Measurements from ENCODE around the gene SIK1.
"Not testable (repeated sequence)": the region's sequence is repeated elsewhere in the genome, so short reads cannot be mapped to it uniquely, and the experiment has no call there.

The SIK1 gene

DNA sequence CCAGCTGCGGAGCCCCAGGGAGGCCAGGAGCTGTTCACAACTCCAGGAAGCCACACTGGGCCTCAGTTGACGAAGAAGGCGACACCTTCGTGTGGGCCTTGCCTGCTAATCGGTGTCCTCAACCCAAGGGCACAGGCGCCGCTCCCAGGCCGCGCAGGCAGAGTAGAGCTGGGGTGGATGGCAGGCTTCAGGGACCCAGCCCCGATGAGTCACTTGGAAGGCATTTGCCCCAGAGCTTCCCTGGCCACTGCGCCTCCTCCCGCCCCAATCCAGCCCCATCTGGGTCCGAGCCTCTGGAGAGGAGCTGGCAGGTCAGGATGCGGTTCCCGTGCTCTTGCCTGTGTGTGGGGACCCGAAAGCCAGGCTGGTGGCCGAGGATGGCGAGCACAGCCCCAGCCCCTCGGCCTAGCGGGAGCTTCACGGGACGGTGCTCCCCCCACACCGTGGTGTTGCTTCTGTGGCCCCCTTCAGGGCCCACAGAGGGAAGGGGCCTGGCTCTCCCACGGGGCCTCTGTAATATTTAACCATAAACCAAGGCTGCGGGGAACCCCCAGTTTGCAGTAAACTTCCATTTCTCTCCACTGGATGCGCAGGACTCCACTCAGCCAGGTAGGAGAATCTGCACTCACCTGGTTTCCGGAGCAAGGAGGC lies 30.0 kb downstream of the SIK1 start:
- not testable (repeated sequence) for DNase-seq (ENCODE audit: low read depth in 2 of 2)

DNA sequence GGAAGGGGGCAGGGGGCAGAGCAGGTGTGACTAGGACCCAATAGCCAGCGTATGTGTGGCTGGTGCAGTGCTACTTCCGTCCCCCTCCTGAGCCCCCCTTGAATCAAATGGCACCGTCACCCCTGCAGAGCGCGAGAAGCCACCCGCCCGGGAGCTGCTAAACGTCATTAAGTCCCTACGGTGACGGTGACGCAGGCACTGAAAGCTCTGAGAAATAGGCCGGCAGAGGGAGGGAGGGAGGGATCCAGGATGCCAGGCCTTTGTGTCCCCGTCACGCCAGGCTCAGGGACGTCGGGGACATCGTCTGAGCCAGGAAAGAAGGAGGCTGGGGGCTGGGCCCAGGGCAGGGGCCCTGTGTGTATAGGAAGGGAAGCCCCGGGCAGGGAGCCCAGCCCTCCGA lies 43.6 kb downstream of the SIK1 start:
- not testable (repeated sequence) for DNase-seq (ENCODE audit: low read depth in 2 of 2)

DNA sequence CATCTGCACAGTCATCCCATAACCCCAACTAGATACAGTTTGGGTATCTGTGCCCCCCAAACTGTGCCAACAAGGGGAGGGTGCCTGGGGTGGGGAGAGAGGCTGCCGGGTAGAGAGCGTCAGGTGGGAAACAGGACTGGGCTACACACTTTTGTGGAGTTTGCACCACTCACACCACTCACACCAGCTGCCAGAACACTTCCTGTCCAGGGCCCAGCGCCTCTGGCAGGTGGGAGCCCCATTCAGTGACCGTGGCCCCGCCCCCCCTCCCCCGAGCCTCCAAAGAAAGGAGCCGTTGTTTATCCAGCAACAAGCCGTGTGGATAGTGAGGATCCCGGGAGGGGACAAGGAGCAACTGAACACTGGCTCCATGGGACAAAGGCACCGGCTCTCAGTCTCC lies 44.0 kb downstream of the SIK1 start:
- not testable (repeated sequence) for DNase-seq (ENCODE audit: low read depth in 2 of 2)

DNA sequence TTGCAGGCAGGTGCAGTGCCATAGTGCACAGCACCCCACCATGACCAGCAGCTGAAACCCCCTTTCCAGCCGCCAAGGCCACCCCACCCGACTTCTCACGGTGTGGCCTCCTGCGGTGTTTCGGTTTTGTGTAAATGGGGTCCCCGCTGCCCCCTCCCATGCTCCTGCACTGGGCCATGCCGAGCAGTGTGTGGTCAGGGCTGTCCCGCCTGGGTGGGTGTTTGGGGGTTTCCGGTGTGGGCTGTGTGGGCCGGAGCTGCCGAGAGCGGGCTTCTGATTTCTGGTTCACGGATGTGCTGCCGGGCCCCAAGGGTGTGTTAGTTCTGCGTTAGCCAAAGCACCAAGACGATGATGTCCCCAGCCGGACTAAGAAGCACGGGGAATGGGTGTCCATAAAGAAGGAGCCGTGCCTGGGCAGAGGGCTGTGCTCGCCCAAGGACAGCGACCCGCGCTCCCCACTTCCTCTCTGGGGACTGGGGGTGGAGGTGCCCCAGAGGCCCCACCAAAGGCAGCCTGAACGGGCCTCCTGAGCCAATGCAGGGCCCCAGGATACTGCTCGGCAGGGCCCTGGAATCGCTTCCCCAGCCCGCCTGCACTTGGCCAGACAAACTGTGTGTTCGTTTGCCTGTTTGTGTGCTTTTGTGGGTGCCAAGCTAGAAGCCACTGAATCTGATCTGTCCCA lies 45.9 kb downstream of the SIK1 start:
- DNase-seq (ENCODE audit: low read depth in 2 of 2), result not testable (repeated sequence)

DNA sequence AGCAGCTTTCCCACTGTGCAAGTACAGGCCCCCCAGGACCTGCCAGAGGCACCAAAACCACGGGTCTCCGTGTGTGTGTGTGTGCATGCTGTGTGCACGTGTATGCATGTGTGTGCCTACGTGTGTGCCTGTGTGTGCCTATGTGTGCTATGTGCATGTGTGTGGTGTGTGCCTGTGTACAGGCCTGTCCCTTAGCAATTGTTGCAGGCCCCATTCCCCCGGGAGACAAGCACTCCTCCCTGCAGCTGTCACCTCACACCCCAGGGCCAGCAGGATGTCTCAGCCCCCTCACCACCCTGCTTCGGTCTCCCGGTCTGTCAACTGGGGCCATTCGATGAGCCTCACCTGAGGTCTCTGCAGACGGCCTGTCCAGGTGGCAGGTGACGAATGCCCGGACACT lies 46.6 kb downstream of the SIK1 start:
- not testable (repeated sequence) for DNase-seq (ENCODE audit: low read depth in 2 of 2)

DNA sequence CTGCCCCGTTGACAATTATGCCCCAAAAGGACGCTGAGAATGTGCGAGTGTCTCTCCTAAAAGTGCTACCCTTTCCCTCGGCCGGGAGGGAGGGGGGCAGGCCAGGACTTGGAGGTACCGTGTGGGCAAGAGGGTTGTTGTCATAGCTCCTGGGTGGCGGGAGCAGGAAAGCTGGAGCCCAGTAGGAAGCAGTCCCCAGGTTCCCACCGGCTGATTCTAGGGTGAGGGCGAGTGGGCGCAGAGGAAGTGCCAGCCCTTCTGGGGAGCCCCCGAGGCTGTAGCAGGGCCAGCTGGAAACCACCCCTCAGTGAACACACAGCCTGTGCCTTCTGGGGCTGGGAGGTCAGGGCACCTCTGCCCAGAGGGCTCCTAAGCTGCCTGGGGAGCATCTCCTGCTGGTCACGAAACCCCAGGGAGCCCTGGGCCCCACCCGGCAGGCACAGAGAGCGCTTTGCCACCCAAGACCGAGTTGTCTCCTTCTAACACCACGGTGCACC lies 47.3 kb downstream of the SIK1 start:
- DNase-seq (ENCODE audit: low read depth in 2 of 2), result not testable (repeated sequence)

DNA sequence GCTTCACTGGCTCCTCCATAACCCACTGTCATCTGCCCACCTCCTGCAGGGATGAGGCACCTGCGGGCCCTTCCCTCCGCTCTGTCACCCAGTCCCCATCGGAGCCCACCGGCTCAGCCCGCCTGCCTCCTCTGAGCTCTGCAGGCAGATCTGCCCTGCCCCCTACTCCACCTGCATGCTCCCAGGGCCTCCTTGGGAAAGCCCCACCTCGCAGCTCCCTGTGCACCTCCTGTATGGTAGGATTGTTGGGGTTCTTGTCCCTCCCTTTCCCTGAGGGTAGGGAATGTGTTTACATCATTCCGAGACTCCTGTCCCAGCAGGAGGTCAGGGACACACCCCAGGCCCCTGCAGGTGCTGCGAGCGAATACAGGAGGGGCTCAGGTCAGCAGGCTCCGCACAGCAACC lies 50.5 kb downstream of the SIK1 start:
- DNase-seq (ENCODE audit: low read depth in 2 of 2), result no peak

DNA sequence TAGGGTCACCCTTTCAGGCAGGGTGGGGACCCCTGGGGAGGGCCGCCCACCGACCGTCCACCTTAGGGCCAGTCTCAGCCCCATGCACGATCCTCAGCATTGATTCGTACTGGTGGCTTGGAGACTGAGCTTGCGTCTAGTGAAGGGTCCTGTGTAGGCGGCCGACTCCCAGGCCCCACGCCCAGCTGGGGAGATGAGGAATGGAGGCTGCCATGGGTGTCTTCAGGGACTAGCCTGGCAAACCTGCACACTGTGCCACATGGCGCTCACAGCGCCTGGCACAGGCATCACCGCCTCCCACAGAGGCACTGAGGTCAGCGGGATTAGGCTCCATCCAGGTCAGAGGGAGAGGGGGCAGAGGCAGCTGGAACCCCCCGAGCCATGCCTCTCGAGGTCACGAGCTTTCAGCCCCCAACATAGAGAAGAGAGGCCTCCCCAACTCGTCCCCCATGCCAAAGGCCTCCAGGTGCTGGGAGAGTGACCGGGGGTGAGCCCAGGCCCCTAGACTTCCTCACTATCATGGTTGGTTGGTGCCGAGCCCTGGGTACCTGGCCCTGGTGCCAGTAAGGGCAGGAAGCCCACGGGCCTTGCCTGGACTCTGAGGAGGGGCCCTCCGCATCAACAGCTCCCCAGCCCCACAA lies 51.0 kb downstream of the SIK1 start:
- DNase-seq (ENCODE audit: low read depth in 2 of 2), result no peak

DNA sequence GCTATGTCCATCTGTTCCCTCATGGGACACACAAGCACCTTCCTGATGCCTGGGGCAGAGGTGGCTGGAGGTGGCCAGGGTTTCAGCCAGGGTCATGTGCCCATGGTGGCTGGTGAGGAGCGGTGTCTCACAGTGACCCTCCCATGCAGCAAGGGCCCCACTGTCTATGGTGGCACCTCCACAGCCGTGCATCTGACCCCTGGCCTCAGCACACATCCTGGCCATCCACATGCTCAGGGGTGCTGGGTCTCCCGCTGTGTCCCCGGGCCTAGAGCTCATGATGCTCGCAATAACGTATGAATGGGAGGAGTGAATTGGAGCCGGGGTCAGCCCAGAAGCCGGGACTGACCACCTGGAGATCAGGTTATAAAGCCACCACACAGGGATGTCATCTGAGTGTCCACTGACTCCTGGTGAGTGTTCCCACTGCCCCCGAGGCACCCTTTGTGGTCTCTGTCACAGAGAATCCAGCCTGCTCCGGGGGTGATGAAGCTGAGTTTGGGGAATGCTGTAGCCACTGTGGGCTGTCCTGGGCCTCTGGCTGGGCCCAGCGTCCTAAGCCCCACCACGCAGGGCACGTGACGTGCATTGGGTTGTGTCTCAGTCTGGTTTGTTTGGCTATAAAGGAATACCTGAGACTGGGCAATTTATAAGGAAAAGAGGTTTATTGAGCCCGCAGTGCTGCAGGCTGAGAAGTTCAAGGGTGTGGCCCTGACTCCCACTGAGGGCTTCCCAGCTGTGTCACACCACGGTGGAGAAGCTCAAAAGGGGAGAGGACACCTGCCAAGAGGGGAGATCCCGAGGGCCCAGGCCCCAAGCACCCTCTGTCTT lies 51.7 kb downstream of the SIK1 start:
- no peak for DNase-seq (ENCODE audit: low read depth in 2 of 2)

DNA sequence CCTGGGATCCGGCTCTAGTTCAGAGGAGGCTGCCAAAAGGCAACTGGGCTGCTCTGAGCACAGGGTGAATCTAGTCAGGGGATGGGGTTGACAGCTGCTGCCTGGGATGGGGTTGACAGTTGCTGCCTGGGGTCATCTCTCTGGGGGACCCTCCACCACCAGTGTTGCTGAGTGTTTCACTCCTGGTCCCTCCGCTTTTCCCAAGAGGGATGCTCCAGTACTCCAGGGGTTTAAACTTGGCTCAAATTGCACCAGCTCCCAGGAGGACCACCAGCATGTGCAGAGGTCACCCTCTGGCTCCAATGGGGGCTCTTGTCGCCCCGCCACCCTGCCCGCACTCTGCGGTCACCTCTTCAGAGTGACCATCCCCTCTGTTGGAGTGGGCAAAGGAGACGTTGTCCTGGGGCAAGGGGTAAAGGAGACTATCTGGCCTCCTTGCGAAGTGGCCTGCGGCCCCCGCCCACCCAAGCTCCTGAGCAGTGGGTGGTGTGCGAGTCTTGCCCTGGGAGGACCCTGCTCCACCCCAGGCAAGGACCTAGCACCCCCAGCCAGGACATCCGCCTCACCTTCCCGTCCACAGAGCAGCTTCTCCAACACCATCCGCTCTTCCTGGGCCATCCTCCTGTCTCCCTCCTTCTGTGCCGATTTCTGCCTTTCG lies 52.6 kb downstream of the SIK1 start:
- DNase-seq (ENCODE audit: low read depth in 2 of 2), result no peak

DNA sequence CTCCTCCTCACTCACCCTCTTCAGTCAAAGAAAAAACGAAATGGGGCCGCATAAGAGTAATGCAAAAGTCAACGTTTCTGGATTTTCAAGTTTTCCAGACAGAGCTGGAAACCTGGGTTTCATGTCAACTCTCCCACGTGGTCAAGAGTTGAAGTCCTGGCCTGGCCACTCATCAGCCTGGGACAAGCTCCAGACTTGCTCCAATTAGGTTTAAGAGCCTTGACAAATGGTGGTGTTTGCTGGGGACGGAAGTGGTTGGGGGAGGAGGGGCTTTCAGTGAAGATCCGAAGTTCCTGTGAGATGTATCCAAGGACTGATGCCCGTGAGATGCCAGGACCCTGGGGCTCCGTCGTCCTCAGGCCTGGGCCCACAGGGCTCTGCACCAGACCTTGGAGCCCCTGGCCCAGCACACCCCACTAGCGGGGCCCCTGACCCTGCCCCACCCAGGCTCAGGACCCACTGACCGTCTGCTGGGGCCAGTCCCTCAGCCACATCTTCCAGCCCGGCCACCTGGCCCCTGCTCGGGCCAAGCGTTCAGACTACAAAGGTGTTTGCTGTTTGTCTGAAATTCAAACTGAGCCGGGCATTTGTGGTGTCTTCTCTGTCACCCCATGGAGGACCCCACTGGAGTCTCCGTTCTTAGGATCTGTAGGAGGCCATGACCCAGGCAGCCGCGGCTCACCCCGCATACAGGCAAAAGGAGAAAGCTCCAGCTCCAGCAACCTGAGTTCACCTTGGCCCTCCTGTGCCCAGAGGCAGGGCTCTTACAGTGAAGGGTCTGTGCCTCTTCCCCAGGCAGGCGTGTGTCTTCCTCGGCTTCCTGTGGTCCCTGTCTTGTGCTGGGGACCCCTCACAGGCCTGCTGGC lies 53.3 kb downstream of the SIK1 start:
- no peak for DNase-seq (ENCODE audit: low read depth in 2 of 2)

DNA sequence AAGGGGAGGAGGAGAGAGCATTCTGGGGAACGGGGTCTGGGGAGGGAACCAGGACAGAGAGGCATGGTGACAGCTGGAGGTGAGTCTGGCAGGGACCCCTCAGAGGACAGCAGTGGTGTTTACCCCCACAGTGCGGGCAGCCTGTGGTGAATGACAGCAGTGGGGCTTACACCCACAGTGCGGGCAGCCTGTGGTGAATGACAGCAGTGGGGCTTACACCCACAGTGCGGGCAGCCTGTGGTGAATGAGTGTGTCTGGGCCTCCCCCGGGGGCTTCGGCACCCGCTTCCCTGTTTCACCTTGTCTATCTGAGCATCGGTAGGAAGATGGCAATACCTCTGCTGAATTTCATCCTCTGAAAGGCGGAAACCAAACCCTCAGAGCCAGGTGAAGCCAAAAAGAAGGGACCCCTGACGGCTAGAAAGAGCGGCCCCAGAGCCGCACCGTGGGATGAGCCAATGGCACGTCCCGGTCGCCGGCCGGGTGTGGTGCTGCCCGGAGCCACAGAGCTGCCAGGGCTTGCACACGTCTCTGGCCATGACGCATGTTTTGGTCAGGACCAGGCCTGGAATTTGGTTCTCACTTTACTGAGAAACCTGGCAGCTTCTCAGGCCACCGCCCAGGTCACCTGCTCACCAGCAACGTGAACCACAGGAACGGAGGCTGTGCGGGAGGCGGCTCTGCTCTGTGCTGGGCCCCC lies 54.1 kb downstream of the SIK1 start:
- DNase-seq (ENCODE audit: low read depth in 2 of 2), result no peak

DNA sequence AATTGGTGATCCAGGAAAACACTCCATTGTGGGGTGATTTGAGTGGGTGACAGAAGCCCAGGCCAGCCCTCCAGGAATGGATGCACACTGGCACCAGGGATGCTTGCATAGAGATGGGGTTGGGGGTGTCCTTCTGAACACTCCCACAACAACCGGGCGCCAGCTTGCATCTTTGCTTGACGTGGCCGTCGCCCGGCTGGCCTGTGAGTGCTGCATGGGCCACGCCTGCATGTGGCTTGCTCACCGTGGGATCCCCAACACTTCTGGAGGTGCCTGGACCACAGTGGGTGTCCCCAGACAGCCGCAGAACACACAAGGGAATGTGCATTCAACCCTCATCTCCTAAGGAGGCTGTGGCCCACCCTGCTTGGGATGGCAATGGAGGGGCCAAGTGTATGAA lies 55.1 kb downstream of the SIK1 start:
- no peak for DNase-seq (ENCODE audit: low read depth in 2 of 2)

DNA sequence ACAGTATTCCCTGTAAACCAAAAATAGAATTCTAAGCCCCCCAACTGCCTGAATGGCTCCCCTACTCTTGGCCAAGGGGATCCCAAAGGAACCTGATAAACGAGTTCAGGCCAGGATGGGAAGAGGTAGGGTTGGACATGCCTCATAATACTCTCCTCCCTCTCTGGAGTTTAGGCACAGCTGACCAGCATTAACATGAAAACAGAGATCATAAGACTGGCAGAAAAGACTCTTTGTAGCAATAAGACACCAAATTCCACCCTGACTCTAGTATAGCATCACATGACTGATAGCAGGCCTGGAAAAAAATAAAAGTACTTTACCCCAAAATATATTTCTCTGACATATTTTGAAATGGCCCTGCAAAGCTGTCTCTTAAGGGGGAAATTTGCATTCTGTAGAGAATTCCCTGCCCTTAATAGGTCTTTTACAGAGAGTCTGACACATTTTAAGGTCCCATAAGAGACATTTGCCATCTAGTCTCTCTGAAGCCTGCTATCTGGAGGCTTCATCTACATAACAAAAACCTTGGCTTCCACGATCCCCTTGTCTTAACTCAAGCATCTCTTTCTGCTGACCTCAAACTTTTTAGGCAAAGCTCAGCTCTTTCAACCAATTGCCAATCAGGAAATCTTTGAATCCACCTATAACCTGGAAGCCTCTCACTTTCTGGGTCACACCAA lies 55.9 kb downstream of the SIK1 start:
- no peak for DNase-seq (ENCODE audit: low read depth in 2 of 2)

DNA sequence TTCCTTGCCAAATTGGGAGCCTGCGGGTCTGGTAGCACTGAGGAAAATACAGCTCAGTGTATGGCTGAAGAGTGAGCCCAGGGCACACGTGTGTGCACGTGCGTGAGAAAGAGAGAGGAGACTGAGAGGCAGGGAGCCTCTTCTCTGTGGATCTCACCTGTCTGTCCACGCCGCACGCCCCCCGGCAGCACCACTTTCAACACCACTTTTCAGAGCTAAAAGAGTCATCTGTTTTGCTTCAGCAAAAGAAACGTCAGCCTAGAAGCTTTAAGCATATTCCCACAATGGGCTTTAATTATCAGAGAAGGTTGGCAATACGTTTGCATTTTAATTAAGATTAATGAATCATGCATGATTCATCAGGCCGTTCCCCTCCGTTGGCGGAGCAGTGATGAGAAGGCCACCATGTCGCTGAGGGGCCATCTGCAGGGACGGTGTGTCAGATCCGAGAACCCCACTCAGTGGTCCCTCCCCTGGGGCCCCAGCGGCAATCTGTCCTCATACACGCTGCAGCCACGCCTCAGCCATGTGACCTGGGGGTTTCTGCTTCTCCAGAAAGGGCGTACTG lies 56.8 kb downstream of the SIK1 start:
- DNase-seq (ENCODE audit: low read depth in 2 of 2), result no peak

DNA sequence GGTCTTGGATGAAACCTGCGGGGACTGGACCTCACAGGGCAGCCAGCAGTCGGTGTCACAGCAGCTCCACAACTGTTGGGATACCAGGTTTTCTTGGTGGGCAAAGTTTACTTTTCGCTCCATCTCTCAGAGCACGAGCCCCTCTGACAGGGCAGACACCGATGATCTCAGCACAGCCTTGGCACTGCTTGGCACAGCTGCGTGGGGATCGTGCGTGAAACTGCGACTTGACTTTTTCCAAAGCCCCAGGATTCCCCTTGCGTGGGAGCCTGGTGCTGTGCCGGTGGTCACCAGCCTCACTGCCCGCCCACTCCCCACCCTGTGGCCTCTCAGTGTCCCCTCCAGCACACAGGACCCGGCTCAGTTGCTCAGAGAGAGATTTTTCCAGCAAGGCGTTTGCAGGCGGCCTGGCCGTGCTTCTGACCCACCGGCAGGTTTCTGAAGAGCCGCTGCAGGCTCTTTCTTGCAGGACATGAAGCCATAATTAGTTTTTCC lies 57.3 kb downstream of the SIK1 start:
- DNase-seq (ENCODE audit: low read depth in 2 of 2), result no peak

DNA sequence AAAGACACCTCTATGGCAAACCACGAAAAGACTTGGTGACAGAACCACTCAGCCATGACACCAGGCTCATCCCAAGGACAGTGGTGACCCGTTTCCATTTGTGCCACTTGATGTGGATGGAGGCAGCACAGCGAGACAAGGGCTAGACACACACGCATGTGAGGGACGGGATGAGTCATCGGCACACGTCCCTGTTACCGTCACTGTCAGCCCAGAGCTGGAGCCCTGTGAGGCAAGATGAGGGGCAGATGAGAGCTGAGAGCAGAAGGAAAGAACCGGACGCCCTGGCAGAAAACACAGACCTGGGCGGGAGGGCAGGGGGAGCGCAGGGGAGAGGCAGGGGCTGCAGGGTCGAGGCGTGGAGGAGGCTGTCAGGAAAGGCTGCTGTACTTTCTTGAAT lies 57.8 kb downstream of the SIK1 start:
- no peak for DNase-seq (ENCODE audit: low read depth in 2 of 2)

DNA sequence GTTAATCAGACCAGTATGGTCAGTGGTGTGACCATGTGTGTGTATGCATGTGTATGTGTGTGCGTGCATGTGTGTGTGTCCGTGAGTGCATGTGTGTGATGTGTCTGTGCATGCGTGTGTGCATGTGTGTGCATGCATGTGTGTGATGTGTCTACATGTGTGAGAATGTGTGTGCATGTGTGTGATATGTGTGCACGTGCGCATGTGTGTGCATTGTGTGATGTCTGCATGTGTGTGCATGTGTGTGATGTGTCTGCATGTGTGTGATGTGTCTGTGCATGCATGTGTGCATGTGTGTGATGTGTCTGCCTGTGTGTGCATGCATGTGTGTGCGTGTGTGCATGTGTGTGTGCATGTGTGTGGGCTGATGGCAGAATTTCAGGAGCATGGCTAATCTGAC lies 58.2 kb downstream of the SIK1 start:
- DNase-seq (ENCODE audit: low read depth in 2 of 2), result no peak

DNA sequence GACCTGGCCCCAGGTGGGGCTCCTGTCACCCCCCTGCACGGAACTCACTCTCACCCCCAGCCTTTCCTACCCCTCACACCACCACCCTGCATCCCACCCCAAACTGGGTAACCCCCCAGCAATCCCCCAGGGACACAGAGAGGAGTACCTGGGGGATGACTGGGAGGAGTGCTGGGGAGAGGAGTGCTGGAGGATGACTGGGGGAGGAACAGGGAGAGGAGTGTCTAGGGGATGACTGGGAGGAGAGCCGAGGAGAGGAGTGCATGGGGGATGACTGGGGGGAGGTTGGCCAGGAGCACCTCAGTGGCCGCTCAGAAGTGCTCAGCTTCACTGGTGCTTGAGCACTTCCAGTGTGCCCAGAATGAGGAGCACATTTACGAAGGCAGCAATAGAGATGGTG lies 59.1 kb downstream of the SIK1 start:
- no peak for DNase-seq (ENCODE audit: low read depth in 2 of 2)
